ENCODE data around the gene GCLC.

GCLC gene

DNA sequence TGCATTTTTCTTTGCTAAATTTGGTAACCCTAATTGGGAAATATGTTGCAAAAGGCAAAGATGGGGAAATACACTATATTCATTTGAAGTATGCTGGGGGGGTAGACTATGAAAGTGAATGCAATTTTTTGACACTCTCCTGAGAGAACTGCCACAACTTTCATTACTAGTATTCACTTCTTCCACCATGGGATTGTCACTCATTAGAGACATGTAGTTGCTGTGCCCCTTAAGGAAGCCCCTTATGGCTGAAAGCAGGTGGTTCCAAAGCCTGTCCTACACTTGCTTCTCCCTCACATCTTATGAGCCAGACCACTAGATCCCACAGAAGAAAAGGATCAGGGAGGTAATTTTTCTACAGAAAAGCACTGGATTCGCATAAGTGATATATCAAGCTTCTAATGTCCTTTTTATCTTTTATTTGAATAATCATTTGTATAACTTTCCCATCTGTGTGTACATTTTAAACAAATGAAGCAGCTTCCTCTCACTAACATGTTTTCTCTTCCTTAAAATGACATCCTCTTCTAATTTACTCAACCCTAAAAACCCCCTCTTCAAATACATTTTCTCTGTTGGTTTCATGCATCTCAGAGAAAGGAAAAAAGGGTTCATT is 83.8 kb downstream of the GCLC start:
- no peak overlapping the region for H3K18ac ChIP-seq (ENCODE audit: low read depth in 1 of 2, low read length in 2 of 2)
- no peak overlapping the region for H3K9ac ChIP-seq (ENCODE audit: low read length)
- no peak overlapping the region for H3K27ac ChIP-seq (ENCODE audit: low read length, poor library complexity, severe bottlenecking)
- DNase-seq: no peak
- no peaks in the 10 kb centered on the region for H3K9me3 ChIP-seq (ENCODE audit: control insufficient read depth, low read length)
- no peaks in the 10 kb centered on the region for H3K27me3 ChIP-seq (ENCODE audit: control insufficient read depth in 1 of 2, insufficient read depth in 1 of 2, low read length in 2 of 2)
- H2BK120ac ChIP-seq (ENCODE audit: low read depth, low read length): no peak overlapping the region
- no peak overlapping the region for H3K23ac ChIP-seq (ENCODE audit: low read length in 2 of 2)
- H2AFZ ChIP-seq (ENCODE audit: low read depth, low read length): no peak overlapping the region
- H2BK15ac ChIP-seq (ENCODE audit: low read depth, poor library complexity, severe bottlenecking): no peak overlapping the region
- H2AK5ac ChIP-seq (ENCODE audit: low read length, severe bottlenecking): no peak overlapping the region
- no peak overlapping the region for H3K14ac ChIP-seq (ENCODE audit: low read length in 2 of 2)
- H2BK5ac ChIP-seq (ENCODE audit: low read depth, low read length, poor library complexity, severe bottlenecking): no peak overlapping the region
- no peaks in the 10 kb centered on the region for H3K79me1 ChIP-seq (replicated peaks; ENCODE audit: low read length, poor library complexity, severe bottlenecking)
- no peak overlapping the region for H2BK12ac ChIP-seq (ENCODE audit: low read length in 2 of 2)
- H3K36me3 ChIP-seq (ENCODE audit: control insufficient read depth in 1 of 2, insufficient read depth in 2 of 2, low read depth in 1 of 2, low read length in 2 of 2): no peaks in the 10 kb centered on the region
- no peak overlapping the region for H3K4ac ChIP-seq (ENCODE audit: low read depth in 1 of 2, low read length in 2 of 2)
- H4K91ac ChIP-seq (ENCODE audit: low read length): no peak overlapping the region
- no peaks in the 10 kb centered on the region for H3K4me1 ChIP-seq (ENCODE audit: control insufficient read depth, insufficient read depth, low read depth, low read length)
- H3K4me3 ChIP-seq (ENCODE audit: insufficient read depth in 1 of 2, low read depth in 1 of 2, low read length in 2 of 2): no peak overlapping the region
- H4K8ac ChIP-seq (ENCODE audit: low read length): no peak overlapping the region
- no CpG with 5 or more reads among the region's 1 CpG for WGBS
- H3K4me2 ChIP-seq (ENCODE audit: low read length, poor library complexity, severe bottlenecking): no peak overlapping the region

- Histone ChIP-seq H3K18ac (ENCODE audit: low read depth in 1 of 2, low read length in 2 of 2) (no peak overlapping the region), H3K9ac (ENCODE audit: low read length) (no peak overlapping the region), H4K8ac (ENCODE audit: low read length) (no peak overlapping the region), H3K4ac (ENCODE audit: low read depth in 1 of 2, low read length in 2 of 2) (no peak overlapping the region), H3K27ac (ENCODE audit: low read length, poor library complexity, severe bottlenecking) (no peak overlapping the region), H2AK5ac (ENCODE audit: low read length, severe bottlenecking) (no peak overlapping the region), H2BK12ac (ENCODE audit: low read length in 2 of 2) (no peak overlapping the region), H2BK5ac (ENCODE audit: low read depth, low read length, poor library complexity, severe bottlenecking) (no peak overlapping the region), H3K4me2 (ENCODE audit: low read length, poor library complexity, severe bottlenecking) (no peak overlapping the region), H3K4me3 (ENCODE audit: insufficient read depth in 1 of 2, low read depth in 1 of 2, low read length in 2 of 2) (no peak overlapping the region), H3K36me3 (ENCODE audit: control insufficient read depth in 1 of 2, insufficient read depth in 2 of 2, low read depth in 1 of 2, low read length in 2 of 2) (no peaks in the 10 kb centered on the region), H3K9me3 (ENCODE audit: control insufficient read depth, low read length) (no peaks in the 10 kb centered on the region), H2BK120ac (ENCODE audit: low read depth, low read length) (no peak overlapping the region), H3K79me1 (replicated peaks; ENCODE audit: low read length, poor library complexity, severe bottlenecking) (no peaks in the 10 kb centered on the region), H3K23ac (ENCODE audit: low read length in 2 of 2) (no peak overlapping the region), H4K91ac (ENCODE audit: low read length) (no peak overlapping the region), H3K27me3 (ENCODE audit: control insufficient read depth in 1 of 2, insufficient read depth in 1 of 2, low read length in 2 of 2) (no peaks in the 10 kb centered on the region), H3K4me1 (ENCODE audit: control insufficient read depth, insufficient read depth, low read depth, low read length) (no peaks in the 10 kb centered on the region), H2AFZ (ENCODE audit: low read depth, low read length) (no peak overlapping the region), H3K14ac (ENCODE audit: low read length in 2 of 2) (no peak overlapping the region), H2BK15ac (ENCODE audit: low read depth, poor library complexity, severe bottlenecking) (no peak overlapping the region)
- DNase-seq: no peak
- WGBS: 81% methylated on average over 3 of the region's 3 CpGs
Observed at GRCh38 chr6:53458105-53458866, 86.6 kb downstream of the GCLC start.

DNA sequence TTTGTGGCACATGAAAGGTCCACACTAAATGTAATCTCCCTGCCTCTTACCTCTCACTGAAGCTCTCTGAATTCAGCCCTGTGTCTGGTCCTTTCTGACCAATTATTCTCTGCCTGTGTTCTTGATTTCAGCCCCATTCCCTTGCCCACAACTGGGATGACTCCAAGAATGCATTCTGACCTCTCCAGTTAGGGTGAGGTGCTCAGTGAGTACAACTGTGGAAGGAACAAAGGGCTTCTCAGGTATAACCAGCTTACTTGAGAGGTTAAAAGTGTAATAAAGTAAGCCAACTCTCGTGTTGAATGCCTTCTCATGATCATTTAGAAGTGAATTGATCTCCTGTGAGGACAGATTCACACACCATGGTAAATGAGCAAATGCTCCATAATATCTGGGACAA is 88.1 kb downstream of the GCLC start:
- no peak for DNase-seq
- no peak overlapping the region for H2BK5ac ChIP-seq (ENCODE audit: low read depth, low read length, poor library complexity, severe bottlenecking)
- no peak overlapping the region for H4K91ac ChIP-seq (ENCODE audit: low read length)
- no peak overlapping the region for H3K4me2 ChIP-seq (ENCODE audit: low read length, poor library complexity, severe bottlenecking)
- H2BK120ac ChIP-seq (ENCODE audit: low read depth, low read length): no peak overlapping the region
- WGBS: 57% methylated on average over 1 of the region's 1 CpG
- no peaks in the 10 kb centered on the region for H3K27me3 ChIP-seq (ENCODE audit: control insufficient read depth in 1 of 2, insufficient read depth in 1 of 2, low read length in 2 of 2)
- H3K14ac ChIP-seq (ENCODE audit: low read length in 2 of 2): no peak overlapping the region
- H3K23ac ChIP-seq (ENCODE audit: low read length in 2 of 2): no peak overlapping the region
- H3K4me1 ChIP-seq (ENCODE audit: control insufficient read depth, insufficient read depth, low read depth, low read length): no peaks in the 10 kb centered on the region
- no peak overlapping the region for H3K4me3 ChIP-seq (ENCODE audit: insufficient read depth in 1 of 2, low read depth in 1 of 2, low read length in 2 of 2)
- H3K9ac ChIP-seq (ENCODE audit: low read length): no peak overlapping the region
- H3K18ac ChIP-seq (ENCODE audit: low read depth in 1 of 2, low read length in 2 of 2): no peak overlapping the region
- H3K9me3 ChIP-seq (ENCODE audit: control insufficient read depth, low read length): no peaks in the 10 kb centered on the region
- no peak overlapping the region for H3K4ac ChIP-seq (ENCODE audit: low read depth in 1 of 2, low read length in 2 of 2)
- H2AFZ ChIP-seq (ENCODE audit: low read depth, low read length): no peak overlapping the region
- H2BK12ac ChIP-seq (ENCODE audit: low read length in 2 of 2): no peak overlapping the region
- H3K79me1 ChIP-seq (replicated peaks; ENCODE audit: low read length, poor library complexity, severe bottlenecking): no peaks in the 10 kb centered on the region
- no peak overlapping the region for H2AK5ac ChIP-seq (ENCODE audit: low read length, severe bottlenecking)
- no peak overlapping the region for H4K8ac ChIP-seq (ENCODE audit: low read length)
- no peak overlapping the region for H3K27ac ChIP-seq (ENCODE audit: low read length, poor library complexity, severe bottlenecking)
- H2BK15ac ChIP-seq (ENCODE audit: low read depth, poor library complexity, severe bottlenecking): no peak overlapping the region
- H3K36me3 ChIP-seq (ENCODE audit: control insufficient read depth in 1 of 2, insufficient read depth in 2 of 2, low read depth in 1 of 2, low read length in 2 of 2): no peaks in the 10 kb centered on the region

DNA sequence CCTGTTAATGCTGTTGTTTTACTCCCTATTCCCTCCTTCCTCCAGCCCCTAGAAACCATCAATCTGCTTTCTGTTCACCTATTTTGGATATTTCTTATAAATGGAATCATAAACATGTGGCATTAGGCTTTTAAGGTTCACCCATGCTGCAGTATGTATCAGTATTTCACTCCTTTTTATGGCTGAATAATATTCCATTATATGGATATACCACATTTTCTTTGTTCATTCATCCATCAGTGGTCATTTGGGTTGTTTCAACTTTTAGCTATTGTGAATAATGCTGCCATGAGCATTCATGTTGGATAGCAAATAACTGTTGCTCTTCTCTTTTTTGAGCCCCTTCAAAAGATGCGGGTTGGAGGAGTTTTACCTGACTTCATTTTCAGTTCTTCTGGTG is 89.2 kb downstream of the GCLC start:
- Histone ChIP-seq H3K9ac (ENCODE audit: low read length) (no peak overlapping the region), H3K79me1 (replicated peaks; ENCODE audit: low read length, poor library complexity, severe bottlenecking) (no peaks in the 10 kb centered on the region), H3K18ac (ENCODE audit: low read depth in 1 of 2, low read length in 2 of 2) (no peak overlapping the region), H2BK5ac (ENCODE audit: low read depth, low read length, poor library complexity, severe bottlenecking) (no peak overlapping the region), H2AK5ac (ENCODE audit: low read length, severe bottlenecking) (no peak overlapping the region), H3K4me1 (ENCODE audit: control insufficient read depth, insufficient read depth, low read depth, low read length) (no peaks in the 10 kb centered on the region), H3K14ac (ENCODE audit: low read length in 2 of 2) (no peak overlapping the region), H2AFZ (ENCODE audit: low read depth, low read length) (no peak overlapping the region), H3K23ac (ENCODE audit: low read length in 2 of 2) (no peak overlapping the region), H4K91ac (ENCODE audit: low read length) (no peak overlapping the region), H3K27me3 (ENCODE audit: control insufficient read depth in 1 of 2, insufficient read depth in 1 of 2, low read length in 2 of 2) (no peaks in the 10 kb centered on the region), H3K4me2 (ENCODE audit: low read length, poor library complexity, severe bottlenecking) (no peak overlapping the region), H3K4me3 (ENCODE audit: insufficient read depth in 1 of 2, low read depth in 1 of 2, low read length in 2 of 2) (no peak overlapping the region), H3K36me3 (ENCODE audit: control insufficient read depth in 1 of 2, insufficient read depth in 2 of 2, low read depth in 1 of 2, low read length in 2 of 2) (no peaks in the 10 kb centered on the region), H3K27ac (ENCODE audit: low read length, poor library complexity, severe bottlenecking) (no peak overlapping the region), H2BK15ac (ENCODE audit: low read depth, poor library complexity, severe bottlenecking) (no peak overlapping the region), H3K9me3 (ENCODE audit: control insufficient read depth, low read length) (no peaks in the 10 kb centered on the region), H2BK120ac (ENCODE audit: low read depth, low read length) (no peak overlapping the region), H2BK12ac (ENCODE audit: low read length in 2 of 2) (no peak overlapping the region), H3K4ac (ENCODE audit: low read depth in 1 of 2, low read length in 2 of 2) (no peak overlapping the region), H4K8ac (ENCODE audit: low read length) (no peak overlapping the region)
- no peak for DNase-seq
- WGBS: 100% methylated on average over 1 of the region's 1 CpG

Data from mesenchymal stem cell (in vitro differentiated cells and primary cell).